ENCODE results near the gene NOL6. TPM values are rescaled to one million over a fixed set of nuclear protein-coding genes. Genes with fewer than 3 reads are reported as not detected.

The NOL6 gene
- total RNA-seq, 1 donor from 2014 or later = 31.1 TPM

- Mint-ChIP-seq H3K4me3 (ENCODE audit: unreplicated experiment) (no peak overlapping the region), H3K4me1 (ENCODE audit: low read depth) (peaks cover 5% of the 10 kb centered on the region), H3K36me3 (ENCODE audit: low read depth) (no peaks in the 10 kb centered on the region), H3K27me3 (ENCODE audit: low read depth) (peaks cover 3% of the 10 kb centered on the region), H3K9me3 (ENCODE audit: low read depth) (no peaks in the 10 kb centered on the region), H3K27ac (ENCODE audit: unreplicated experiment) (no peak overlapping the region)
- DNase-seq (ENCODE audit: low spot score) = no peak
- TF ChIP-seq, protein P1, sequence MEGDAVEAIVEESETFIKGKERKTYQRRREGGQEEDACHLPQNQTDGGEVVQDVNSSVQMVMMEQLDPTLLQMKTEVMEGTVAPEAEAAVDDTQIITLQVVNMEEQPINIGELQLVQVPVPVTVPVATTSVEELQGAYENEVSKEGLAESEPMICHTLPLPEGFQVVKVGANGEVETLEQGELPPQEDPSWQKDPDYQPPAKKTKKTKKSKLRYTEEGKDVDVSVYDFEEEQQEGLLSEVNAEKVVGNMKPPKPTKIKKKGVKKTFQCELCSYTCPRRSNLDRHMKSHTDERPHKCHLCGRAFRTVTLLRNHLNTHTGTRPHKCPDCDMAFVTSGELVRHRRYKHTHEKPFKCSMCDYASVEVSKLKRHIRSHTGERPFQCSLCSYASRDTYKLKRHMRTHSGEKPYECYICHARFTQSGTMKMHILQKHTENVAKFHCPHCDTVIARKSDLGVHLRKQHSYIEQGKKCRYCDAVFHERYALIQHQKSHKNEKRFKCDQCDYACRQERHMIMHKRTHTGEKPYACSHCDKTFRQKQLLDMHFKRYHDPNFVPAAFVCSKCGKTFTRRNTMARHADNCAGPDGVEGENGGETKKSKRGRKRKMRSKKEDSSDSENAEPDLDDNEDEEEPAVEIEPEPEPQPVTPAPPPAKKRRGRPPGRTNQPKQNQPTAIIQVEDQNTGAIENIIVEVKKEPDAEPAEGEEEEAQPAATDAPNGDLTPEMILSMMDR (IDR thresholded peaks at IDR 0.05) = no peak
Observed at GRCh38 chr9:33440609-33441008, 33.1 kb downstream of the NOL6 start.

- no peaks in the 10 kb centered on the region for H3K36me3 Mint-ChIP-seq (ENCODE audit: low read depth)
- TF ChIP-seq, protein P1 (IDR thresholded peaks at IDR 0.05) = no peak
- H3K27ac Mint-ChIP-seq (ENCODE audit: unreplicated experiment) = no peak overlapping the region
- peaks cover 5% of the 10 kb centered on the region for H3K4me1 Mint-ChIP-seq (ENCODE audit: low read depth)
- DNase-seq (ENCODE audit: low spot score) = no peak
- H3K27me3 Mint-ChIP-seq (ENCODE audit: low read depth) = peaks cover 5% of the 10 kb centered on the region
- no peak overlapping the region for H3K4me3 Mint-ChIP-seq (ENCODE audit: unreplicated experiment)
- no peaks in the 10 kb centered on the region for H3K9me3 Mint-ChIP-seq (ENCODE audit: low read depth)
Observed at GRCh38 chr9:33440204-33440603, 33.5 kb downstream of the NOL6 start.

DNA sequence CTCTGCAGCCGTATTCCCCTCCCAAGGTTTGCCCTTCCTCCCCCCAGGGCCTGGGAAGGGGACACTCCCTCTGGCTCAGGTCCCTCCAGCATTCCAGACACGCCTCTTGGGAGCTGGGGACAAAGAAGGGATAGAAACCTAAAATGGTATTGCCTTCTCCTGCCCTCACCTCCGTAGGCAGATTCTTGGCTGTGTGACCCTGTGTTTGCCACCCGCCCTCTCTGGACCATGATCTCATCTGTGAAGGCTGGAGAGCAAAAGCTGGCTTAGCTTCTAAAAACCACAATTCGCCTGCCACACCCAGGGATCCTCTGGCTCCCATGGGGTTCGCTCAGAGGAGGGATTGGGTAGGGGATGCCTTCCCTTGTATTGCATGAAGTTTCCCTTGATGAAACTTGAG, 34.0 kb downstream of the NOL6 start:
- Mint-ChIP-seq H3K4me3 (ENCODE audit: unreplicated experiment) (no peak overlapping the region), H3K36me3 (ENCODE audit: low read depth) (no peaks in the 10 kb centered on the region), H3K27me3 (ENCODE audit: low read depth) (peaks cover 5% of the 10 kb centered on the region), H3K27ac (ENCODE audit: unreplicated experiment) (no peak overlapping the region), H3K9me3 (ENCODE audit: low read depth) (no peaks in the 10 kb centered on the region), H3K4me1 (ENCODE audit: low read depth) (peaks cover 5% of the 10 kb centered on the region)
- DNase-seq (ENCODE audit: low spot score) = no peak
- TF ChIP-seq, protein P1 (IDR thresholded peaks at IDR 0.05) = no peak

DNA sequence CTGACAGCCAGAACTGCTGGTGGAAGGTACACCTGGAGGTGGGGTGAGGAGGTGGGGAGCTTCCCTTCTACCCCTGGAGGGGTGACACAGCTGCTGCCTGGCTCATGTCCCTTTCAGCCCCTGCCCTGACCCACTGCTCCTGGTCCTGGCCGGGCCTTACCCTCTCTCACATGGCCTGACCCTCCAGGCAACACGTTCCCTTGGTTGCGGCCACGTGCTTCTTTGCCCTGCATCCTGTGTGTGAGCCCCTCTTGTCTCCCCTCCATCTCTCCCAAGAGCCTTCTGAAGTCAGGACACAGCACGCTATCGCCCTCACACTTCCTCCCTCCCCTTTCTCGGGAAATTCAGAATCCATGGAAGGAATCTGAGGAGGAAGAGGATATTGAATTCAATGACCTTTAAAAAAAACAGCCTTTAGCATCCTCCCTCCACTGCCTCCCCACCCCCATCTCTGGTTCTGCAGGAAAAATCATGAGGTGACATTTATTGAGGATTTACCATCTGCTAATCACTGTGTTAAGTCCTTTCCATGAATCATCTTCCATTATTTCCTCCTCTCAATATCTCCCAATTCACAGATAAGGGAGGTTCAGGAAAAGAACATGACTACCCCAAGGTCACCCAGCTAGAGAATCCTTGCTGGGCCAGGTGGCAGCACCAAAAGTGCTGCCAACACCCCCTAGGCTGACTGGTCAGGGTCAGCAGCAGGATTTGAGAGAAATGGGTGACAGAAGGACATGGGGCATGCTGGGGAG, 34.6 kb downstream of the NOL6 start:
- TF ChIP-seq, protein P1 (IDR thresholded peaks at IDR 0.05) = no peak

GRCh38 chr9:33437898-33438297, 35.8 kb downstream of the NOL6 start:
- no peak for DNase-seq (ENCODE audit: low spot score)
- H3K27me3 Mint-ChIP-seq (ENCODE audit: low read depth) = peaks cover 5% of the 10 kb centered on the region
- TF ChIP-seq, protein P1 (IDR thresholded peaks at IDR 0.05) = no peak
- peaks cover 5% of the 10 kb centered on the region for H3K4me1 Mint-ChIP-seq (ENCODE audit: low read depth)
- no peaks in the 10 kb centered on the region for H3K9me3 Mint-ChIP-seq (ENCODE audit: low read depth)
- no peak overlapping the region for H3K4me3 Mint-ChIP-seq (ENCODE audit: unreplicated experiment)
- no peaks in the 10 kb centered on the region for H3K36me3 Mint-ChIP-seq (ENCODE audit: low read depth)
- no peak overlapping the region for H3K27ac Mint-ChIP-seq (ENCODE audit: unreplicated experiment)

More for the DNA sequence above, 34.6 kb downstream of the NOL6 start:
- peaks cover 5% of the 10 kb centered on the region for H3K4me1 Mint-ChIP-seq (ENCODE audit: low read depth)
- no peak for DNase-seq (ENCODE audit: low spot score)
- H3K9me3 Mint-ChIP-seq (ENCODE audit: low read depth) = no peaks in the 10 kb centered on the region
- peaks cover 5% of the 10 kb centered on the region for H3K27me3 Mint-ChIP-seq (ENCODE audit: low read depth)
- no peaks in the 10 kb centered on the region for H3K36me3 Mint-ChIP-seq (ENCODE audit: low read depth)
- H3K27ac Mint-ChIP-seq (ENCODE audit: unreplicated experiment) = no peak overlapping the region
- no peak overlapping the region for H3K4me3 Mint-ChIP-seq (ENCODE audit: unreplicated experiment)
